T47D (cell line): Measurements from ENCODE around the gene PRKX.

Experiments used
- DNase-seq, 2 experiments: peaks; one replicate each; pipeline versions ENCODE4 v3.0.0 to v3.0.0-alpha.2; 2011 to 2012; ENCODE audit warnings: low read depth in 1 of 2, low spot score in 1 of 2
- JUND ChIP-seq: IDR thresholded peaks from 2 replicates; pipeline ENCODE4 v1.6.1; 2012; ENCODE audit warnings: low read depth
- in situ Hi-C: cut with HindIII; loops from 2 replicates; pipeline ENCODE4 v1.10.0; 2016; ENCODE audit warnings: low sequenced_read_pairs, low pct_unique_long_range_greater_than_20kb

Gene PRKX

DNA sequence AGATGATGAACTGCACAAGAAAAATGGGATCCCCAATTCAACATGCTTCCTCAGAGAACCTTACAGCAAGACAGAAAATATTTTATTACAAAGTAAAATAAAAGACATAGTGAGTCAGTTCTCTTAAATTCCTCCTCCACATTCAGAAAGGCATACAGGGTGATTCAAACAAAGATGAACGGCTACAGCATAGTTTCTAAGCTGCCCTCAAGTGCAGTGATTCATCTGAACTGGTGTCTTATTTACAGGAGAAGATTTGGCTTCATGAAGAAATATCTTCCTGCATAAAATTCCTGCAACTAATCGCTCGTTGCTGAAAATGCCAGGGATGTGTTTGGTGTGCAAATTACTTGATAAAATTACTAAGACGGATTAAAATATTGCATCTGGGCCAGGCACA is 103.6 kb downstream of the PRKX start:
- TF ChIP-seq JUND: no peak
- in situ Hi-C loops: no loop called here
- DNase-seq: no peak

GRCh38 chrX:3603026-3603661 is 110.3 kb downstream of the PRKX start:
- in situ Hi-C loops: no loop called here
- DNase-seq: no peak
- no peak for TF ChIP-seq JUND

GRCh38 chrX:3599802-3600430 is 113.5 kb downstream of the PRKX start:
- no peak for DNase-seq
- no peak for TF ChIP-seq JUND
- in situ Hi-C loops: no loop called here

DNA sequence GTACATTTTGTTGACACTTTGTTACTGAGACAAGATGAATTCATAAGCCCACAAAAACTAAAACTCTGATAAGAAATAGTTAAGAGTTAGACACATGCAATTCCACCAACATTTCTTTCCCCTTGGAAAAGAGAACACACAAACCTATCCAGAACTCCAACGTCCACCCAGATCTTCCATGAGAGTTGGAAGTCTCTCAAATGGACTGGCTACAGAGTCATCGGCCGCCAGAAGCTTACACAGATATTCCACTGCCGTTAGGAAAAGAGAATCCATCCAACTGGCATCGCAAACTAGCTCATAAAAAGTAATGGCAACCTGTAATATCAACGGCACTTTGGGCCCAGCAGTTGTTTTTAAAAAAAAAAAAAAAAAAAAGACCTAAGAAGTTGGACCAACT is 114.7 kb downstream of the PRKX start:
- in situ Hi-C loops: no loop called here
- DNase-seq: no peak
- no peak for TF ChIP-seq JUND

- DNase-seq: no peak
- in situ Hi-C loops: no loop called here
- no peak for TF ChIP-seq JUND
Observed at GRCh38 chrX:3598046-3598605, 115.3 kb downstream of the PRKX start.

GRCh38 chrX:3592184-3592583 is 121.3 kb downstream of the PRKX start:
- DNase-seq: peak in 1 of 2 experiments; percentile 22
- TF ChIP-seq JUND: no peak
- in situ Hi-C loops: no loop called here

DNA sequence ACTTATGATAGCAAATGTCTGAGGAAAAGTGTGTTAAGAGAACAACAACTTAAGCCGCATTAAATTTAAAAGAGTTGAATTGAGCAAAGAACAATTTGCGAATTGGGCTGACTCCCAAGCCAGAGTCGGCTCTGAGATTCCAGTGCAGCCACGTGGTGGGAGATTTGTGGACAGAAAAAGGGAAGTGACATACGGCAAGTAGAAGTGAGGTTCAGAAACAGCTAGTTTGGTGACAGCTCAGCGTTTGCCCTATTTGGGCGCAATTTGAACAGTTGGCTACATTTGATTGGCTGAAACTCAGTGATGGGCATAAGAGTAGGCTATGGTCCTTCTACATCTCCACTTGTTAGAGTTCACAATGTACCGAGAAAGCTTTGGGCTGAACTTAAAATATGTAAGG is 124.0 kb downstream of the PRKX start:
- in situ Hi-C loops: no loop called here
- no peak for DNase-seq
- TF ChIP-seq JUND: no peak

- DNase-seq: no peak
Observed at GRCh38 chrX:3585719-3586118, 127.7 kb downstream of the PRKX start.

DNA sequence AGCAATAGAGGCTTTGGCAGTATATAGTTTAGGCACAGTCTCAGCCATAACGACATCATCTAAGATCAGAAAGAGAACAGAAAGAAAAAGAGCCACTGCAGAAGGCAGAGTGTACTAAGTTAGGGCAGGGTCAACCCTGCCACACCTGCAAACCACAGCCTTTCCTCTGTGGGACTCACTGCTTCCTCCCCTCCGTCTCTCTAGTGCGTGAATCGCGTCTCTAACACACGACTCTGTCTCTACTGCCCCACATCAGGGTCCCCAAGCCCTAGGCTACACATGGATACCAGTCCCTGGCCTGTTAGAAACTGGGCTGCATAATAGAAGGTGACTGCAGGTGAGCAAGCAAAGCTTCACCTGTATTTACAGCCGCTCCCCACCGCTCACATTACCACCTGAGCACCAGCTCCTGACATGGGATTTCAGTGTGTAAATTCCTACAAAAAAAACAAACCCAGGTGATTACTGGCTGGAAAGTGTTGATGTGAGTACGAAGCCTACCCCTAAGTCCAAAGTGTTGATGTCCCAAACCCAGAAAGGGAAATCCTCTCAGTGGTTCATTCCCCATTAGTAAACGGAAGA is 128.9 kb downstream of the PRKX start:
- in situ Hi-C loops: no loop called here
- DNase-seq: no peak
- TF ChIP-seq JUND: no peak

More at GRCh38 chrX:3585719-3586118, 127.7 kb downstream of the PRKX start:
- in situ Hi-C loops: no loop called here
- TF ChIP-seq JUND: no peak

- TF ChIP-seq JUND: no peak
- DNase-seq: no peak
- in situ Hi-C loops: no loop called here
Observed at GRCh38 chrX:3582451-3582850, 131.0 kb downstream of the PRKX start.

DNA sequence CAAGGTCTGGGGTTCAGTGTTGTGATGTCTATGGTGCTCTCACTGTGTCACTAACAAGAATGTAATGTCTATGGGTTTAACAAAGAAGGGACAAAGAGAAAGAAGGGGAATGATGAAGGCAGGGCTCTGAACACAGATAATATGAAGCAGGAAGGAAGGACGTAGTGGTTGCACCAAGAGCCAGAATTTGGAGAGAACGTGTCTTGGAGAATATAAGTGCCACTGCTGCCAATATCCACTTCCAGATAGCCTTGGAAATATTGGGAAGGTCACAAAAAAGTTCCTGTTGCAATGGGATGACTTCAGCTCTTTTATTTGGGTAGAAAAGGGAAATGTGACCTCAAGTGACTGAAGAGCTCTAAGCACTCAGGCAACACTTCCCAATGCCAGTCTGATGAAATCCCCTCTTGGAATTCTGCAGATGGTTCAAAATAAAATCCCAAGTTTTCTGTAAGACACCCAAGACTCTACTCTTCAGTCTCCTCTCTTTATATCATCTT is 131.8 kb downstream of the PRKX start:
- TF ChIP-seq JUND: no peak
- in situ Hi-C loops: no loop called here
- no peak for DNase-seq

DNA sequence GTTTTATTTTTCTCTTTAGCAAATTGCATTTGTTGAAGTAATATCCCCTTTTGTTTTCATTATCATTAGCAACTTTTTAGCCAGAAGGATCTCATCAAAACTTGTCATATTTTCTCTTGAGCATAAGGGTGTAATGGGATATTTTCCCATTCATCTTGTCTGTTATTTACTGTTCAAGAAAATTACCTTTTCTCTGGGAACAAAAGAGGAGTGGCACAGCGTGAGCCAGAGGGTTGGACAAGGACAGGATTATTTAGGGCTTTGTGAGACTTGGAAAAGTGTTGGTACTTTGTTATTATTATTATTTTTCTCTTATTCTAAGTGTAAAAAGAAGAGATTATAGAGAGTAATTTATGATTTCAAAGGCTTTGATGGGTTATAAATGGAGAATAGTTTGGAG is 135.9 kb downstream of the PRKX start:
- in situ Hi-C loops: no loop called here

DNA sequence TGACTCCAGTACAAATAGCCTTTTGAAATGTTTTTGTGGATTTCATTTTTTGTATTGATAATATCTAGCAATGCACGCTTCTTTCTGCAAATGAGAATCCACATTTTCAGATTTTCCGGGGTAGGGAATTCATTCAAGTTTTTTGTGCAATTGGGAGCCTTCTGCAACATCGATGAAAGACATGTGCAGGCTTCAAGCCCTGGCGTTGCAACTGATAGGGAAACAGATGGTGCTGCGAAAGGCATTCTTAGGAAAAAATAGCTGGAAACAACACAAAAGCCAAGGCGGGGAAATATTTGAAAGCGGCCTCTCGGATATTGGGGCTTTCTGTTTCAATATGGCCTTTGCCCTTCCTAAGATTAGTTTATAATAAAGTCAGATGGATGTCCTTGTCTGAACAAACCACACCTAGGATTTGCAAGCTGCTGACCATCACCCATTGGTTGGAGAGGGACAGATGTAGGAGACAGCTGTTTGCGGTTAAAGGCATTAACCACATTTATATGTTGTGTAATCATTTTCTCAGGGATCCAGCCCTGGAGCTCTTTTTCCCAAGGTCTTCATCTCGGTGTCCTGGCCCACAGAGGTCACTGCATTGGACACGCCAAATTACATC is 136.5 kb downstream of the PRKX start:
- no peak for TF ChIP-seq JUND
- DNase-seq: no peak
- in situ Hi-C loops: no loop called here

More for the DNA sequence above, 135.9 kb downstream of the PRKX start:
- no peak for TF ChIP-seq JUND
- no peak for DNase-seq
